Measurements from ENCODE around the gene KHK. TPM values are rescaled to one million over a fixed set of nuclear protein-coding genes. Genes with fewer than 3 reads are reported as not detected.
"Not testable (repeated sequence)": the region's sequence is repeated elsewhere in the genome, so short reads cannot be mapped to it uniquely, and the experiment has no call there.

Gene KHK
- total RNA-seq, 1 donor from 2014 or later: 5.3 TPM

GRCh38 chr2:27115519-27115918, 28.9 kb downstream of the KHK start:
- Mint-ChIP-seq H3K27ac (ENCODE audit: unreplicated experiment) (no peak overlapping the region), H3K9me3 (ENCODE audit: unreplicated experiment) (peaks cover 5% of the 10 kb centered on the region), H3K36me3 (ENCODE audit: unreplicated experiment) (no peaks in the 10 kb centered on the region), H3K4me3 (ENCODE audit: unreplicated experiment) (no peak overlapping the region), H3K27me3 (ENCODE audit: unreplicated experiment) (peaks cover 16% of the 10 kb centered on the region), H3K4me1 (ENCODE audit: low read depth, unreplicated experiment) (peaks cover 1% of the 10 kb centered on the region)
- TF ChIP-seq, protein P1, sequence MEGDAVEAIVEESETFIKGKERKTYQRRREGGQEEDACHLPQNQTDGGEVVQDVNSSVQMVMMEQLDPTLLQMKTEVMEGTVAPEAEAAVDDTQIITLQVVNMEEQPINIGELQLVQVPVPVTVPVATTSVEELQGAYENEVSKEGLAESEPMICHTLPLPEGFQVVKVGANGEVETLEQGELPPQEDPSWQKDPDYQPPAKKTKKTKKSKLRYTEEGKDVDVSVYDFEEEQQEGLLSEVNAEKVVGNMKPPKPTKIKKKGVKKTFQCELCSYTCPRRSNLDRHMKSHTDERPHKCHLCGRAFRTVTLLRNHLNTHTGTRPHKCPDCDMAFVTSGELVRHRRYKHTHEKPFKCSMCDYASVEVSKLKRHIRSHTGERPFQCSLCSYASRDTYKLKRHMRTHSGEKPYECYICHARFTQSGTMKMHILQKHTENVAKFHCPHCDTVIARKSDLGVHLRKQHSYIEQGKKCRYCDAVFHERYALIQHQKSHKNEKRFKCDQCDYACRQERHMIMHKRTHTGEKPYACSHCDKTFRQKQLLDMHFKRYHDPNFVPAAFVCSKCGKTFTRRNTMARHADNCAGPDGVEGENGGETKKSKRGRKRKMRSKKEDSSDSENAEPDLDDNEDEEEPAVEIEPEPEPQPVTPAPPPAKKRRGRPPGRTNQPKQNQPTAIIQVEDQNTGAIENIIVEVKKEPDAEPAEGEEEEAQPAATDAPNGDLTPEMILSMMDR (IDR thresholded peaks at IDR 0.05; ENCODE audit: partially characterized antibody, unreplicated experiment): no peak
- DNase-seq: no peak

DNA sequence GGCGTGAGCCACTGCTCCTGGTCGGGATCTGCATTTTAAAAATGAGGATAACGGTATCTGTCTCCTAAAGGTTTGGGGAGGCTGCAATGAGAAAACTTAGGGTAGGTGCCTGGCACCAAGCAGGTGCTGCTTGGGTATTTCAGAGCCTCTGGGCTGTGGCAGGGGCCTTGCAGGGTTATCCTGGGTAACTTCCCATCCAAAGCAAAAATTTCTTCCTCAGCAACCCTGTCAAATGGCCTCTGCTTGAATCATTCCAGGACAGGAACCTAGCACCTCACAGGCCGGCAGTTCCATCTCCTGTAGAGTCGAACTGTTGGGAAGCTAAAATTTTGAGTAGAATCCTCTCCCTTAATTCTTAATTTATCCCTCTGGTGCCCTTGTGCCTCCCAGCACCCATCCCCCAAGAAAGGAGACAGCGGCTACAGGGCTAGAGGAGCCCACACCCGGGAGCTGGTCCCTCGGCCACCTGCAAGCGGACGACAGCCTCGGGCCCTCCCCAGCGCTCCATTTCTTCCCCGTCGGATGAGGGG, 31.5 kb downstream of the KHK start:
- peaks cover 23% of the 10 kb centered on the region for H3K27me3 Mint-ChIP-seq (ENCODE audit: unreplicated experiment)
- H3K9me3 Mint-ChIP-seq (ENCODE audit: unreplicated experiment): peaks cover 6% of the 10 kb centered on the region
- H3K27ac Mint-ChIP-seq (ENCODE audit: unreplicated experiment): no peak overlapping the region
- DNase-seq: no peak
- peaks cover 1% of the 10 kb centered on the region for H3K4me1 Mint-ChIP-seq (ENCODE audit: low read depth, unreplicated experiment)
- peak overlapping the region; percentile 67 for H3K4me3 Mint-ChIP-seq (ENCODE audit: unreplicated experiment)
- H3K36me3 Mint-ChIP-seq (ENCODE audit: unreplicated experiment): no peaks in the 10 kb centered on the region
- TF ChIP-seq, protein P1 (IDR thresholded peaks at IDR 0.05; ENCODE audit: partially characterized antibody, unreplicated experiment): no peak

- no peak within 1 kb of the TSS for H3K27ac Mint-ChIP-seq (ENCODE audit: unreplicated experiment)
- TF ChIP-seq, protein P1 (IDR thresholded peaks at IDR 0.05; ENCODE audit: partially characterized antibody, unreplicated experiment): no peak
- H3K27me3 Mint-ChIP-seq (ENCODE audit: unreplicated experiment): peaks cover 23% of the 10 kb centered on the region
- peak within 1 kb of the TSS; percentile 86 for H3K4me3 Mint-ChIP-seq (ENCODE audit: unreplicated experiment)
- peaks cover 6% of the 10 kb centered on the region for H3K9me3 Mint-ChIP-seq (ENCODE audit: unreplicated experiment)
- no peaks in the 10 kb centered on the region for H3K36me3 Mint-ChIP-seq (ENCODE audit: unreplicated experiment)
- peaks cover 1% of the 10 kb centered on the region for H3K4me1 Mint-ChIP-seq (ENCODE audit: low read depth, unreplicated experiment)
- peak; percentile 46 for DNase-seq
Measured at GRCh38 chr2:27118525-27119329, 32.2 kb downstream of the KHK start, which contains the start of gene CGREF1. Gene CGREF1 (minus strand): TSS chr2:27119128. CDS start chr2:27104366, 14,762 bp downstream.

DNA sequence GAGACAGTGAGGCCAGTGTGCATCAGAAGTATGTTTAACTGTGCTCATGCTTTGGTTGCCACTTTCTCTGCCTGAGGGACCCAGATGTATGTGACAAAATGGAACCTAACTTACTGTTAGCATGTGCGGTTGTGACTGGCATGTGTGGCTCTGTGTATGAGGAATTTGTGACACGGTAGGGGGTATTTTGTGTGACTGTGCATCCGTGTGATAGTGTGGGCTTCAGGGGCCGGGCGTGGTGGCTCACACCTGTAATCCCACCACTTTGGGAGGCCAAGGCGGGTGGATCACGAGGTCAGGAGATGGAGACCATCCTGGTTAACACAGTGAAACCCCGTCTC, 32.7 kb downstream of the KHK start:
- Mint-ChIP-seq H3K27me3 (ENCODE audit: unreplicated experiment) (peaks cover 23% of the 10 kb centered on the region), H3K4me3 (ENCODE audit: unreplicated experiment) (peak overlapping the region; percentile 86)
- not testable (repeated sequence) for H3K4me1 Mint-ChIP-seq (ENCODE audit: low read depth, unreplicated experiment); H3K27ac Mint-ChIP-seq (ENCODE audit: unreplicated experiment); DNase-seq; H3K36me3 Mint-ChIP-seq (ENCODE audit: unreplicated experiment); H3K9me3 Mint-ChIP-seq (ENCODE audit: unreplicated experiment)

GRCh38 chr2:27121906-27122305, 35.3 kb downstream of the KHK start:
- Mint-ChIP-seq H3K27ac (ENCODE audit: unreplicated experiment) (no peak overlapping the region), H3K4me1 (ENCODE audit: low read depth, unreplicated experiment) (peaks cover 3% of the 10 kb centered on the region), H3K4me3 (ENCODE audit: unreplicated experiment) (no peak overlapping the region), H3K9me3 (ENCODE audit: unreplicated experiment) (peaks cover 6% of the 10 kb centered on the region), H3K27me3 (ENCODE audit: unreplicated experiment) (peaks cover 21% of the 10 kb centered on the region), H3K36me3 (ENCODE audit: unreplicated experiment) (no peaks in the 10 kb centered on the region)
- TF ChIP-seq, protein P1 (IDR thresholded peaks at IDR 0.05; ENCODE audit: partially characterized antibody, unreplicated experiment): no peak
- no peak for DNase-seq
